Left lobe of liver (tissue), 2 donors: ENCODE results near the gene ATRNL1. TPM values are rescaled to one million over a fixed set of nuclear protein-coding genes. Genes with fewer than 3 reads are reported as not detected.
A peak's percentile ranks its signal among the peaks of the same experiment; 100 is the strongest.

Experiments
- ATAC-seq: fragments of 200-7000 bp; cut with Tn5 transposase; one replicate; pipeline ENCODE4 v1.9.1; 2020; ENCODE audit warnings: mild to moderate bottlenecking, moderate library complexity
- DNase-seq: peaks from one replicate; pipeline ENCODE4 v3.0.0-alpha.2; 2020; ENCODE audit warnings: low spot score
- total RNA-seq: library from RNA; stranded (reverse); gene quantifications from one replicate; pipeline ENCODE4 v1.2.1, GENCODE V29; 2021
- donor health status: DM: no; HTN: no; CAD: no; lungs with moderate emphysema.
- donor health status: DM: no; HTN: yes; CAD: no.

Gene ATRNL1
- total RNA-seq, 1 donor from 2014 or later = 1.3 TPM

DNA sequence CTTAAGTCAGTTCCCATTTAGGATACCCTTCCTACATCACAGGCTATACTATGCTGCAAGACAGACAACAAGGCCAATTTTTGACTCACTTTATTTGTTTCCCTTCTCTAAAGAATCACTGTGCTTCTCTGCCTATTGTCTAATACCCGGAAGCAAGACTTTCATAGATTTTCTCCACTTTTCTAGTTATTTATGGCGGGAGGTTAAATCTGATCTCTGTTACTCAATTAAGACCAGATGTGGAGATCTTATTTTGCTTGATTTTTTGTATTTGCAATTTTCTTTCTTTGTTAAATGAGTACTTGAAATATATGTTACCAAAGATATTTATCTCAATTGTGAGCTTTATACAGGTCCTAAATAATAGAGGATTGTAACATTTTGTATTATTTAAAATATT is 511.5 kb downstream of the ATRNL1 start:
- ATAC-seq = no peak

DNA sequence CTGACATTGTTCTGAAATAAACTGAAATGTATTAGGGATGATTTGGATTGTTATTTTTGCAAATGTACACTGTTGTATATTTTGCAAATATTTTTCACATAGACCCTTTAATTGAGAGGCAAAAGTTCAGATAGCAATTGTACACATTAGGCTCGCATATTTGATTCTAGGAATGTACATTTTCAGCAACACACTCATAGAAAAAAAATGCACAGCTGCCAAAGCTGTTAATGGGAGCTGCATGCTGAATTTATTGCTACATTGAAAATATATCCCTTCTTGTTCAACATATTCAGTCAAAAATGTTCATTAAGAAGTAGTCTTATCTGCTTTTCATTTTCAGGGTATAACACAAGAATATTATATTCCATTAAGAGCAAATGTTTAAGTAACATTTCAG is 512.9 kb downstream of the ATRNL1 start:
- DNase-seq (no peak), ATAC-seq (no peak)

More for the DNA sequence above, 511.5 kb downstream of the ATRNL1 start:
- no peak for DNase-seq

DNA sequence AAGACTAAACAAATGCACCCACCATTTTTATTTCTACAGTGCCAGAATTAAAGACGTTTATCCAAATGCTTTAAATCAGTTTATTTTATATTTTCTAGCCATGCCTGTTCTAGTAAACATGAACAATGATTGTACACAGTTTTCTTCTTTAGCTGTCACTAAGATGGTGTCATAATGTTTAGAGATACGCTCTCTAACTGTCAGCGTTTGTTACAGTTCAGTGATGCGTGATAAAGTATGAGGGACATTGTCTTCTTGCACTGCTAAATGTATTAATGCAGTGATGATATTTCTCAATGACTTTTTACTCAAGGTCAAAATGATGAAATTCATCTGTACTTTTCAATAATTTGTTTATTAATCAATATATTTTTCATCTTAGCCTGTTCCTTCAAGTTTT is 513.6 kb downstream of the ATRNL1 start:
- DNase-seq (no peak), ATAC-seq (no peak)

DNA sequence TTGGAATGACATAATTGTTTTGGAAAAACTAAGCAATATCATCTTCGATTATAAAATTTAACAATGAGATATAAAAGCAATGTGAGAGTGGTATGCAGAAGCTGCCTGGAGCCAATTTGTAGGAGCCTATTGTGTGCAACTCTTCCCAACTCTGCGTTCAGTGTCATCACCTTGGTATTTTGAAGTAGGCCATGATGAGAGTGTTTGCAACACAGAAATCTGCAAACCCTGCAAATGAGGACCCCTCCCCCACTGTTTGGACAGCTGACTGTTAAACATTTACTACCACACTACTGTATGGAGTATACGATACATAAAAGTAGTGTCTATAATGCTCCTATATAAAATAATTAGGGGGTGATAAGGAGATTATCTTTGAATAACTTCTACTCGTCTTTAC is 531.3 kb downstream of the ATRNL1 start:
- no peak for DNase-seq
- no peak for ATAC-seq

DNA sequence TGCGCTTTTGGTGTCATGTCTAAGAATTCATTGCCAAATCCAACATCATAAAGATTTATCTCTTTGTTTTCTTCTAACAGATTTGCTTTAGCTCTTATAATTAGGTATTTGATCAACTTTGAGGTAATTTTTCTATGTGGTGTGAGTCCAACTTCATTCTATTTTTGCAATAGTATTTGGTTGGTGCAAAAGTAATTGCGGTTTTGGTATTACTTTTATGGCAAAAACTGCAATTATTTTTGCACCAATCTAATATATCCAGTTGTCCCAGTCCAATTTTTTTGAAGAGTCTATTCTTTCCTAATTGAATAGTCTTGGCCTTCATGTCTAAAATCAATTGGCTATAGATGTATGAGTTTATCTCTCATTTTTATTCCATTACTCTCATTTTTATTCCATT is 535.5 kb downstream of the ATRNL1 start:
- DNase-seq = no peak
- no peak for ATAC-seq

DNA sequence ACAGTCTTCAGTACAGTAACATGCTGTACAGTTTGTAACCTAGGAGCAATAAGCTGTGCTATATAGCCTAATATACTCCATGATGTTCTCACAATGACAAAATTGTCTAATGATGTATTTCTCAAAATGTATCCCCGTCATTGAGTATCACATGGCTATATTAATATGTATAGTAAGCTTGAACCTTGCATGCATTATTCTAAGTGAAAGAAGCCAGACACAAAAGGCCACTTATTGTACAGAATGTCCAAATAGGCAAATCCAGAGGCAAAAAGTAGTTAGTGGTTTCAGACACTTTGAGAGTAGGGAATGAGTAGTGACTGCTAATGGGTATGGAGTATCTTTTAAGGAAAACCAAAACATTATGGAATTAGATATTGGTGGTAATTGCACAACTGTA is 545.1 kb downstream of the ATRNL1 start:
- DNase-seq (no peak), ATAC-seq (no peak)

DNA sequence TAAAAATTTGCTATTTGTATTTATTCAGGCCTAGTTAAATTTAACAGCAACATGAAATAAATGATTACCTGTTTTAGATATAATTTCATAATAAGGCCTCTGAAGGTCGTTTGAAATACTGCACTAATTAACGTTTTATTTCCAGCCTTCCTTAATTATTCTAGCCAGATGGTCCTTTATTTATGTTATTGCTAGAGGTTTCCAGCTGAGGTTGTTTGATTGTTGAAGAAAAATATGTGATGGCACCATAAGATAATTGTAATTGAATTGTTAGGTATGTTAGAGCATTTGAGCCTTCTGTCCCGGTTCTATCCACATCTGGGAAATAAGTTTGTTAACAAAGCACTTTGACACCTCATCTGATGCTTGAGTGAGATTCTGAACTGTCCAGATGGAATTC is 556.1 kb downstream of the ATRNL1 start:
- ATAC-seq = no peak
- DNase-seq = no peak

DNA sequence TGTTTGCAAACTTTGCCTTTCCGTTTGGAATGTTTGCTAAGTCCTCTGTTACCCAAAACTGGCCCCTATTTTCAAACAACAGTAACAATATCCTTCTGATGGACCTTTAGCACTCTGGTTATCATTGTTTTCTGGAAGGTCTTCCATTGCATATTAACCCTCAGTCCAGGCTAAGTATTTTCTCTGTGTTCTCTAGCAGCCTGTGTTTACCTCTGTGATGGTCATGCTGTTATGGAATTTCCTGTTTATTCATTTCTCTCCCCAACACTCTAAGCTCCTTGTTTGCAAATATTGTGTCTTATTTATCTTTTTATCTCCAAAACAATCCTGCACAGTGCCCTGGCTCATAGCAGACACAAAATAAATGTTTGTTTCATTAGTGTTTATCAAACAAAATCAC is 560.3 kb downstream of the ATRNL1 start:
- DNase-seq (no peak), ATAC-seq (no peak)

DNA sequence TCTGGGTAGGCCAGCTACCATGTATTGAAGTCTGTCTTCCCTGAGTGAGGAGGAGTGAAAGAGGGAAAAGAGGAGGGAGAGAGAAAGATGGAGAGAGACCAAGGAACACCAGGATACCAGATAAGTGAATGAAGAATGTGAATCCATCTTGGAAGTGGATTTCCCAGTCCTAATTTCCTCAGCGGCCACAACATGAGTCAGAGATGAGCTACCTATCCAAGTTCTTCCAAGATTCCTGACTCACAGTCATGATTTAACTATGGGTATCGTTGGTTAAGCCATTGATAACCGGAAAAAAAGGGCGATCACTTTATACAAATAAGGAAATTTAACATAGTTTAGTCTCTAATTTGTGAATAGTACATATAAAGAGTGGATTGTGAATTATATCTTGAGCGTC is 561.8 kb downstream of the ATRNL1 start:
- no peak for ATAC-seq
- DNase-seq = no peak

DNA sequence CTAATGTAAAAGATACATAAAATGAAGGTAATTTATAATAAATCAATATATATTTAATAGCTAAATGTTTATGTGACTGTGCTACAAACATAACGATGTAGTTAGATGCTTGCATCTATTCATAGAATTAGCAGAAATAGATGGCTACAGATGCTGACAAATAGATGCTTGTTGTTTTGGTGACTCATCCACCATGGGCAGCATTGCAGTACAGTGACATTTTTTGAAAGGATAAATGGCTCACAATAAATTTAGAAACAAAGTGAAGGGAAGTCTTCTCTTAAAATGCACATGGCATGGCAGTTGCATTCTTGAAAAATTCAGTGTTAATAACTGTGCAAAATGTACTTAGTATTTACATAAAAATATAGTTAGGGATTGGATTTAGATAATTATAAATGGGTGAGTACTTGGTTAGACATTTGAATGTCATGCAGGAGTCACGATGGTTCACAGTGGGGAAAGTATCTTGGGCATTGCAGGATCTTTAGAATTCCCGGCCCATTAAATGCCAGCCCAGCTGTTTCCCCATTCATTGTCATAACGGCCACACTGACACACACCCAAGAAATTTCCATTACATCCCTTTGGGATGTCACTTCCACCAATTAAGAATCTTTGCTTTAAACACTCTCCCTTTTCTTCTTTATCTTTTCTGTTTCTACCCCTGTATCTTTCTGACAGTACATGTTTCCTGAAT is 564.1 kb downstream of the ATRNL1 start:
- ATAC-seq = no peak

DNA sequence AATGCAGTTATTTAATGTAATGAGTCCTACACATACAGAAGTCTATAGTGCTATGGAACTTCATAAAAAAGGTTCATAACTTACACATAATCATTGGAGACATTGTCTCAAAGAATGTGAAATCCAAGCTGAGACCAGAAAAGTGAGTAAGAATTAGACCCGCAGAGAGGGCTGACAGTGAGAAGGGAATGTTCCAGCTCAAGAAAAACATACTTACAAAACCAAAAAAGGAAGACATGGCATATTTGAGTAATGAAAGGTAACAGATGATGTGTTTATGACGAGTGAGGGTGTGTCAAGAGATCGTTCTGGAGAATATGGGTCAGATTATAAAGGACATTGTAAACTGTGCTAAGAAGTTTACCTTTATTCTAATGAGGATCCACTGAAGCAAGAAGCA is 566.5 kb downstream of the ATRNL1 start:
- DNase-seq (no peak), ATAC-seq (no peak)

More for the DNA sequence above, 564.1 kb downstream of the ATRNL1 start:
- DNase-seq = no peak

DNA sequence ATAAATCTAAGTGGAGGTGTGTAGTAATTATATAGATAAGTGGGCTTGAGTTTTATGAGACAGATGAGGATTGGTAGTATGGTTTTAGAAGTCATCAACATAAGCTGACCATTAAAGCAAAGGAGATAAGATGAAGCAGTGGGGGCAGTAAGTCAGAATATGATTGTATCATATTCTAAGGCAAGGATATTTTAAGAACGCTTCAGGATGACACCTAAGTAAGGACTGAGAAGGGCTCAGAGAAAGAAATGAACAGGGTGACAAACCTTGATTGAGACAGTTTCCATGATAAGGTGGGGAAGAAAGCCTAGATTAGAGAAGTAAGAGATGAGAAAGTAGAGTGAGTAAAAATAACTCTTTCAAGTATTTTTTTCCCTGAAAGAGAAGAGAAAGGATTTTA is 567.2 kb downstream of the ATRNL1 start:
- DNase-seq (no peak), ATAC-seq (no peak)

DNA sequence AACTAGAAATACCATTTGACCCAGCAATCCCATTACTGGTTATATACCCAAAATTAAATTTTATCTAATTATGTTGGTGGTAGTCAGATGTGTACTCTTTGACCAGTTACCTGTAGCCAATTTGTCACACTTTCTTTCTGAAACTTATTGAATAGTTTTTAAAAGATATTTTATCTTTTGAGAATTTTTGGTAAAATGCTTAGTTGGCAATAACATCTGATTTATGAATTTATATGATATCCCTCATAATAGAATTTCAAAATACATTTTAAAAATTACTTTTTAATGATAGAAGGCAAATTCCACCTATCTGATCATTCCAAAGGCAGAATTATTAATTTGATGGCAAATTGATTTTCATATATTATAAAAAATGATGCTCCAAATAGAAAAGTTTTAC is 569.3 kb downstream of the ATRNL1 start:
- DNase-seq (no peak), ATAC-seq (no peak)

DNA sequence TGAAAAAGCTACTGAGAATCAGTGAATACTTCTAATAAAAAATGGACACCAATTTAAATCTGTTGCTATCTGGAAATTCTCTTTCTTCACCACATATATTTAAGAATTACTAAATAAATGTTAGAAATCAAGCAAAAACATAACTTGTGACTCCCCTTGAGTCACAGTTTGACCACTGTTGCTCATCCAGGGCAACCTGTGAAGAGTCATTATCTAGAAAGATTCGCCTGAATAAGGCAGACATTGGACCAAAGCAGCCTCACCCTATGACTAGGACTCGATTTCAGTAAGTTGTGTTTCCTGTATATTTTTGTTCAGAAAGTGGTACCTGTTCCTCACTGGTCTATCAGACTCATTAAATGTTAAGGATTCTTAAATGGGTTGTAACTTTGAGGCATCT is 572.4 kb downstream of the ATRNL1 start:
- ATAC-seq (no peak), DNase-seq (no peak)

DNA sequence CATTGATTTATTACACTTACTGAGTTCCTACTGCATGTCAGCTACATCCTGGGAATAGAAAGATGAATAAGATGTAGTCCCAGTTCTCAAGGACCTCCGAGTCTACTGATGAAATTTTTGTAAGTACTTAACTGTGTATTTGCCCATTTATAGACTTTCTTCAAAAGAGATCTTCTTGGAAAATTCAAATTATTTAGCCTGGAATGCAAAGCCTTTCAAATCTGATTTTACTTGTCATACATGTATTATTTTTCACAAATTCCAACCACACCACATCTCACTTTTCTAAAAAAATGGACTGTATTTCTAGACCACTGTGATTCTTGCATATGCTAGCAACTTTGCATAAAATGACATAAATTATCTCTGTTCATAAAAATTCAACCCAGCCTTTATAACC is 581.3 kb downstream of the ATRNL1 start:
- DNase-seq = no peak
- no peak for ATAC-seq

DNA sequence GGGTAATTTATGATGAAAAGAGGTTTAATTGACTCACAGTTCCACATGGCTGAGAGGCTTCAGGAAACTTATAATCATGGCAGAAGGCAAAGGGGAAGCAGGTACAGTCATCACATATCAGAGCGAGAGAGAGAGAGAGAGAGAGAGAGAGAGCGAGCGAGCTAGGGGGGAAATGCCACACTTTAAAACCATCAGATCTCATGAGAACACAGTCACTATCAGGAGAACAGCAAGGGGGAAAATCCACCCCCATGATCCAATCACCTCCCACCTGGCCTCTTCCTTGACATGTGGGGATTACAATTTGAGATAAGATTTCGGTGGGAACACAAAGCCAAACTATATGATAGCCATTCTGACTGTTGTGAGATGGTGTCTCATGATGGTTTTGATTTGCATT is 603.6 kb downstream of the ATRNL1 start:
- DNase-seq = no peak
- ATAC-seq = no peak

DNA sequence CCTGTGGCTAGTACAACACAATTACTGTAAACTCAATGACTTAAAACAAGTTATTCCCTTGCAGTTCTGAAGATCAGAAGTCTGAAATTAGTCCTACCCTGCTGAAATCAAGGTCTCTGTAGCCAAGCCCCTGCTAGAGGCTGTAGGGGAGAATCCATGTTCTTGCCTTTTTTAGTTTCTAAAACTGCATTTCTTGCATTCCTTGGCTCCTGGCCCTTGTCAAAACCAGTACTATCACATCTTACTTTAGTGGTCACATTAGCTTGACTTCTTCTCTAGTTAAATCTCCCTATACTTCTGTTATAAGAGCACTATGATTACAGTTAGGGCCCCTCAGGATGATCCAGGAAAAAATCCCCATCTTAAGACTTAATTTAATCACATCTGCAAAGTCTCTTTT is 612.9 kb downstream of the ATRNL1 start:
- DNase-seq (no peak), ATAC-seq (no peak)

DNA sequence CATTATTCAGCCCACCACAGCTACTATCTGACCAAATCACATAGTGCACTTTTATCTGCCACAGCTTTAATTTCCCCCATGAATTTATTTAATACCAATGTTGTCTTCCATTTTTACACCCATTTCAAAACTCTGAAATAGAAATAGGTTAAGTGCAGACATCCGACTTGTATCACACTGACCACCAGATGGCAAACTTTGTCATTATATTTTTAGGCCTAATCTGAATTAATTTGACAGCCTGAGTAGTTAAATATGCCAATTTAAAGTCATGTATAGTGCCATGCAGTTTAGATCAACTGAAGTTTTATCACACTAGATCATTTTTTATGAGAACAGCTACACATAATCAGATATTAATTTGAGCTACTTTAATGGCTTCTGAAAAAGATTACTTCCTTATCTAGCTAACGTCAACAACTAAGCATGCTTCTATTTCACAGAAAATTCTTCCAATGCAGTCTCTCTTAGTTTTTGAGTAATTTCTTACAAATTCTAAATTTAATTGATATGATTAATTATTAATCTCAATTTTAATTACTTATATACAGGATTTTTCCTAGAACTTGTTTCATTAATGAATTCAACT is 613.4 kb downstream of the ATRNL1 start:
- ATAC-seq (peak; percentile 73), DNase-seq (no peak)

DNA sequence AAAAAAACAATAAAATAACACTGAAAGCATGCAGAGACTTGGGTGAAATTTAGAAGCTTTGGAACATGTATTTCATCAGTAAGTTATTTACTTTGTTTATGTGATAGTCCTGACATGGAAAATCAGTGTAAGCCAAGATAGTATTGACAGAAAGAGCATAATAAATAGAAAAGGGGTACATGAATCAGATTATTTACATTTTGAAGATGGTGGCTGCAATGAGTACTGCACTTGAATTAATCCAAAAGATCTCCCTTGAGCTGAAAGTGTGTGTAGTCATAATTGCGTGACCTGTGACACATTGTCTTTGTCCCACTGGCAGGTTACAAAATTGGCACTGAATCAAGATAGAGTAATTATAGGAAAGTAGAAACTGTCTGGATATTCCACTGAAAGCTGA is 617.0 kb downstream of the ATRNL1 start:
- ATAC-seq = no peak
- DNase-seq = no peak

DNA sequence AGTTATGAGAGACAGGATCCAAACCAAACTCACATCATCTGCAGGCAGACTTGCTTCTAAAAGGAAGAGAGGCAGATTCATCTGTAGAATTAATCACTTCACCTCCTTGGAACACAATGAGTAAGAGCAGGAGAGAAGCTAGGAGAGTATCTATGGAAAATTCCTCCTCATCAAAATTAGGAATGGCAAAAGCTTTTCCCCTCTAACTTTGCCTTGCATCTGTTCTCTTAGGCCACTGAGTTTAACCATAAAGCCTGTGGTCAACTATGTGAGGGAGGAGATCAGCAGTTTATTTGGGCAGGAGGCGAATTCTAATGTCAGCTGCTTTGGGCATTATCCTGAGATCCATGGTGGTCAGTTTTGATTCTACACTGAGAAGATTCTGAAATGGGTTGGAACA is 618.1 kb downstream of the ATRNL1 start:
- DNase-seq (no peak), ATAC-seq (no peak)

DNA sequence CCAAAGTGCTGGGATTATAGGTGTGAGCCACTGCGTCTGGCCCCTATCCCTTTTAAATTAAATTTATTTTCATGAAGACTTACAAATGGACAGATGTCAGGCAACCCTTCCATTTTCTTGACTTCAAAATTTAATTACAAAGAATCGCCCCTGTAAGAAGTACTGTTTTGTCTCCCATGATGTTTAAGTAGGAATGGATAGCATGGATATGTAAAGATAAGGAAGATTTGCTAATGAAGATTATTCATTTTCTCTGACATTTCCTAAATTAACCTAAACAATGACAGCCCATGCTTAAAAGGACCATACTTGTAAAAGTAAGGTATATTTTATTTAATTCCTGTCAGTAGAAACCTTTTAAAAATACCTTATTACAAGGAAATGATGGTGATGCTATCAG is 627.0 kb downstream of the ATRNL1 start:
- DNase-seq (no peak), ATAC-seq (no peak)

DNA sequence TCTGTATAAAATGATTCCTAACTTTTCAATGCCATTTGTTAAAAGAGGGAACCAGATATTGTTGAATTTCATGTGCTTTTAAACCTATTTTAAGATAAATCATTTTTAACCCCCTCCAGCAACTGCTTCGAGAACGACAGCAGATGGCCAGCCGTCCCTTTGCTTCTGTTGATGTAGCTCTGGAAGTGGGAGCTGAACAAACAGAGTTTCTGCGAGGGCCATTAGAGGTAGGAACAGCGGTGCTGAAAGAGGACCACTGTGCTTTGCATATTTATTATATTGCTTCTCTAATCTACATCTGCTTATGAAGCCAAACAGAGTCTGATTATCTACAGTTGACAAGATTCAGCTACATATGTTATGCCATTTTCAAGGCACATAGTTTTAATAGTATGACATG is 634.0 kb downstream of the ATRNL1 start:
- ATAC-seq (no peak), DNase-seq (no peak)

DNA sequence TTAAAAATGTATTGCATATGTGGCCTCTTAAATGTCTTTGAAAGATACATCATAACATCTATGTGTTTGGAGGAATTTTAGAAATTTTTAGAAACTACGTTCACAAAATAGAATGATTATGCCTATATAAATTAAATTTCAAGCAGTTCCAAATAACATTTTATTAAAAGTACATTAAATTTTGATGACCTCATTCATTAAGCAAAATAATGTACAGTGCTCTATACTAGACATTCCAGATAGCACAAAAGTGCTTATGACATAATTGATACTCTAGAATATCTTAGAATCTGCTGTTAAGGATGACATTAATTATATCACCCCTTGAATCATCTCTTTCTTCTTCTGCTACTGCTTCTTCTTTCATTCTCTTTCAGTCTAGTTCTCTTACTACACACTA is 650.9 kb downstream of the ATRNL1 start:
- no peak for DNase-seq
- ATAC-seq = no peak
